HFF-Myc (cell line): Measurements from ENCODE around the gene LRRC8D.

Experiments used
- DNase-seq: peaks from one replicate; pipeline ENCODE4 v3.0.0-alpha.2; 2011; ENCODE audit warnings: low read depth; ENCODE audit errors: extremely low read depth
- H3K4me3 ChIP-seq: replicated peaks from 2 replicates; pipeline ENCODE4 v1.5.1; 2011; ENCODE audit warnings: low read depth, mild to moderate bottlenecking, control low read depth, low read length
- CTCF ChIP-seq: IDR thresholded peaks from 2 replicates; pipeline ENCODE4 v1.5.1; 2012; ENCODE audit warnings: mild to moderate bottlenecking, low read depth, low read length, control low read depth; ENCODE audit errors: missing control alignments

Gene LRRC8D

GRCh38 chr1:89826594-89826993, 5.8 kb downstream of the LRRC8D start:
- TF ChIP-seq CTCF = no peak
- H3K4me3 ChIP-seq = no peak overlapping the region
- DNase-seq = no peak

- DNase-seq = no peak
- no peak for TF ChIP-seq CTCF
These were observed 6.5 kb downstream of the LRRC8D start for GRCh38 chr1:89827330-89827729.

GRCh38 chr1:89827902-89828301, 7.1 kb downstream of the LRRC8D start:
- H3K4me3 ChIP-seq = no peak overlapping the region
- TF ChIP-seq CTCF = no peak
- DNase-seq = no peak

More at GRCh38 chr1:89827330-89827729, 6.5 kb downstream of the LRRC8D start:
- no peak overlapping the region for H3K4me3 ChIP-seq

GRCh38 chr1:89829186-89829585, 8.4 kb downstream of the LRRC8D start:
- DNase-seq = no peak
- TF ChIP-seq CTCF = no peak

GRCh38 chr1:89831462-89832120, 10.8 kb downstream of the LRRC8D start:
- H3K4me3 ChIP-seq = no peak overlapping the region
- TF ChIP-seq CTCF = no peak
- DNase-seq = no peak

More at GRCh38 chr1:89829186-89829585, 8.4 kb downstream of the LRRC8D start:
- H3K4me3 ChIP-seq = no peak overlapping the region

GRCh38 chr1:89832496-89833127, 11.8 kb downstream of the LRRC8D start:
- DNase-seq = no peak
- no peak overlapping the region for H3K4me3 ChIP-seq
- no peak for TF ChIP-seq CTCF
